H1 (cell line): ENCODE data around the gene VPS41. TPM values are rescaled to one million over a fixed set of nuclear protein-coding genes. Genes with fewer than 3 reads are reported as not detected.

Source experiments
- CTCF ChIA-PET: fragments of 300-600 bp; sonication (Branson Sonifier 250); formaldehyde crosslinking; loops from one replicate; lab custom pipeline; 2021; ENCODE audit not compliant: partially characterized antibody; lab: Charles Lee
- POLR2A ChIA-PET: fragments of 300-600 bp; sonication (Branson Sonifier 250); formaldehyde crosslinking; loops from one replicate; lab custom pipeline; 2021; ENCODE audit warnings: inconsistent platforms; ENCODE audit not compliant: partially characterized antibody; lab: Charles Lee
- DNase-seq, 2 experiments: peaks; one replicate each; pipeline versions ENCODE4 v3.0.0 to v3.0.0-alpha.2; 2010 to 2022; ENCODE audit warnings: low spot score in 2 of 2, low read depth in 1 of 2, mixed read lengths in 1 of 2
- FAIRE-seq: peaks from 2 replicates; lab custom pipeline; 2011; peaks lifted over from hg19 to GRCh38; lab: Jason Lieb, UNC
- H2AFZ ChIP-seq: 2 replicates; pipeline ENCODE4 v1.8.1; 2012; ENCODE audit warnings: low read length, inconsistent platforms
- H2AK5ac ChIP-seq: 2 replicates; pipeline ENCODE4 v1.6.1; 2013; ENCODE audit warnings: low read depth, low read length
- H2BK120ac ChIP-seq: replicated peaks from 2 replicates; pipeline ENCODE3; 2013; ENCODE audit warnings: low read depth, low read length, inconsistent platforms
- H2BK12ac ChIP-seq: 2 replicates; pipeline ENCODE4 v1.6.1; 2013; ENCODE audit warnings: low read depth, low read length
- H2BK15ac ChIP-seq: 2 replicates; pipeline ENCODE4 v1.6.1; 2013; ENCODE audit warnings: low read length
- H2BK20ac ChIP-seq: 2 replicates; pipeline ENCODE4 v1.6.1; 2013; ENCODE audit warnings: low read length
- H2BK5ac ChIP-seq: 2 replicates; pipeline ENCODE4 v1.6.1; 2013; ENCODE audit warnings: low read depth, low read length
- H3K14ac ChIP-seq: 2 replicates; pipeline ENCODE4 v1.6.1; 2013; ENCODE audit warnings: inconsistent platforms; ENCODE audit not compliant: insufficient read length
- H3K18ac ChIP-seq: 2 replicates; pipeline ENCODE4 v1.6.1; 2013; ENCODE audit warnings: low read length; ENCODE audit errors: extremely low read depth
- H3K23ac ChIP-seq: 2 replicates; pipeline ENCODE4 v1.6.1; 2013; ENCODE audit warnings: inconsistent platforms; ENCODE audit not compliant: insufficient read length
- H3K23me2 ChIP-seq: 2 replicates; pipeline ENCODE4 v1.6.1; 2013; ENCODE audit warnings: low read depth, low read length
- H3K27ac ChIP-seq: 2 replicates; pipeline ENCODE4 v1.6.1; 2011; ENCODE audit warnings: low read depth, low read length, inconsistent platforms
- H3K27me3 ChIP-seq, 4 experiments: replicated peaks in 1 of 4; 1 replicate in 1 of 4; 2 replicates in 3 of 4; pipeline versions ENCODE4 v1.6.1 to v1.8.1; 2011 to 2013; ENCODE audit warnings: low read length in 3 of 4, mild to moderate bottlenecking in 3 of 4, inconsistent platforms in 2 of 4, mixed read lengths in 2 of 4, moderate library complexity in 1 of 4; ENCODE audit not compliant: control insufficient read depth in 3 of 4, insufficient read depth in 3 of 4; ENCODE audit errors: extremely low read depth in 1 of 4
- H3K36me3 ChIP-seq, 4 experiments: 2 replicates each; pipeline versions ENCODE4 v1.6.1 to v1.8.1; 2011 to 2013; ENCODE audit warnings: mild to moderate bottlenecking in 4 of 4, low read length in 3 of 4, moderate library complexity in 2 of 4, control low read depth in 1 of 4, inconsistent platforms in 1 of 4; ENCODE audit not compliant: insufficient read depth in 4 of 4, control insufficient read depth in 2 of 4
- H3K4ac ChIP-seq: replicated peaks from 2 replicates; pipeline ENCODE3; 2013; ENCODE audit warnings: low read length, low read depth, mixed read lengths, inconsistent platforms; ENCODE audit not compliant: insufficient read length
- H3K4me1 ChIP-seq, 4 experiments: replicated peaks in 1 of 4; 1 replicate in 1 of 4; 2 replicates in 3 of 4; pipeline versions ENCODE4 v1.6.1 to v1.8.1; 2011 to 2013; ENCODE audit warnings: low read length in 3 of 4, inconsistent platforms in 2 of 4, mixed read lengths in 1 of 4; ENCODE audit not compliant: insufficient read depth in 4 of 4, control insufficient read depth in 3 of 4
- H3K4me2 ChIP-seq, 2 experiments: 2 replicates each; pipeline versions ENCODE4 v1.6.1 to v1.8.1; 2011 to 2013; ENCODE audit warnings: low read depth in 2 of 2, low read length in 2 of 2, control low read depth in 1 of 2, inconsistent platforms in 1 of 2, mild to moderate bottlenecking in 1 of 2; ENCODE audit not compliant: insufficient read depth in 1 of 2
- H3K4me3 ChIP-seq, 4 experiments: fragments of 200-600, 300-600 bp in 1 of 4; sonication (generic), shearing (Covaris generic), sonication (Bioruptor Twin) in 1 of 4; 2 replicates each; pipeline versions ENCODE4 v1.5.1 to v1.8.1; 2011 to 2016; ENCODE audit warnings: low read length in 4 of 4, low read depth in 3 of 4, control low read depth in 2 of 4, inconsistent platforms in 2 of 4, mild to moderate bottlenecking in 2 of 4, mixed read lengths in 1 of 4, moderate library complexity in 1 of 4; ENCODE audit not compliant: insufficient read depth in 2 of 4; ENCODE audit errors: extremely low read depth in 1 of 4
- H3K56ac ChIP-seq: replicated peaks from 2 replicates; pipeline ENCODE3; 2013; ENCODE audit warnings: low read depth, mild to moderate bottlenecking, mixed read lengths, low read length, inconsistent platforms; ENCODE audit not compliant: insufficient read length
- H3K79me1 ChIP-seq: 2 replicates; pipeline ENCODE4 v1.6.1; 2013; ENCODE audit warnings: low read depth, low read length, control low read depth
- H3K79me2 ChIP-seq, 2 experiments: 2 replicates each; pipeline versions ENCODE4 v1.6.1 to v1.8.1; 2012 to 2013; ENCODE audit warnings: low read length in 2 of 2, mild to moderate bottlenecking in 2 of 2, inconsistent platforms in 1 of 2; ENCODE audit not compliant: insufficient read depth in 2 of 2, control insufficient read depth in 1 of 2
- H3K9ac ChIP-seq, 4 experiments: replicated peaks in 1 of 4; 1 replicate in 1 of 4; 2 replicates in 3 of 4; pipeline versions ENCODE4 v1.6.1 to v1.8.1; 2011 to 2013; ENCODE audit warnings: low read depth in 3 of 4, low read length in 3 of 4, control low read depth in 2 of 4, mild to moderate bottlenecking in 2 of 4, moderate library complexity in 2 of 4, inconsistent platforms in 1 of 4; ENCODE audit errors: extremely low read depth in 1 of 4
- H3K9me3 ChIP-seq, 2 experiments: 2 replicates each; pipeline versions ENCODE4 v1.6.1 to v1.8.1; 2012 to 2013; ENCODE audit warnings: mild to moderate bottlenecking in 2 of 2, moderate library complexity in 2 of 2, control low read depth in 1 of 2, inconsistent platforms in 1 of 2, low read depth in 1 of 2, low read length in 1 of 2, mixed read lengths in 1 of 2; ENCODE audit not compliant: insufficient read depth in 2 of 2
- H4K20me1 ChIP-seq, 2 experiments: replicated peaks in 1 of 2; 2 replicates each; pipeline versions ENCODE3 to v1.8.1; 2011 to 2013; ENCODE audit warnings: inconsistent platforms in 2 of 2, low read length in 2 of 2, mild to moderate bottlenecking in 1 of 2; ENCODE audit not compliant: insufficient read depth in 2 of 2, control insufficient read depth in 1 of 2
- H4K5ac ChIP-seq: 2 replicates; pipeline ENCODE4 v1.6.1; 2013; ENCODE audit warnings: low read length, low read depth, mixed read lengths, inconsistent platforms; ENCODE audit not compliant: insufficient read length
- H4K8ac ChIP-seq: 2 replicates; pipeline ENCODE4 v1.8.0; 2013; ENCODE audit warnings: mild to moderate bottlenecking, moderate library complexity, low read length, inconsistent platforms; ENCODE audit not compliant: insufficient read depth; ENCODE audit errors: extremely low read depth
- H4K91ac ChIP-seq: replicated peaks from 2 replicates; pipeline ENCODE3; 2013; ENCODE audit warnings: low read length, mixed read lengths, inconsistent platforms; ENCODE audit not compliant: insufficient read length
- CHD2 ChIP-seq: IDR thresholded peaks from 2 replicates; pipeline ENCODE4 v1.6.1; 2012; ENCODE audit warnings: low read length, improper control_type of control experiment
- CREB1 ChIP-seq: IDR thresholded peaks from 2 replicates; pipeline ENCODE4 v1.6.1; 2012; ENCODE audit warnings: inconsistent platforms
- EZH2 ChIP-seq: fragments of 200-600 bp; sonication (generic); IDR thresholded peaks from 2 replicates; pipeline ENCODE4 v1.7.1; 2012; ENCODE audit warnings: low read depth, mild to moderate bottlenecking, moderate library complexity, low read length, inconsistent platforms; ENCODE audit not compliant: severe bottlenecking
- GABPA ChIP-seq: IDR thresholded peaks from 2 replicates; pipeline ENCODE4 v1.6.1; 2011; ENCODE audit warnings: mild to moderate bottlenecking, low read length, moderate library complexity, borderline replicate concordance; ENCODE audit not compliant: insufficient read depth
- HDAC6 ChIP-seq: IDR thresholded peaks from one replicate; pipeline ENCODE4 v1.7.1; 2012; ENCODE audit warnings: low read depth, mild to moderate bottlenecking, inconsistent platforms, low read length, moderate library complexity
- POU5F1 ChIP-seq: IDR thresholded peaks from 2 replicates; pipeline ENCODE4 v1.6.1; 2011; ENCODE audit warnings: low read depth, mild to moderate bottlenecking, low read length, moderate library complexity
- RNF2 ChIP-seq: fragments of 200-900, 300-1000 bp; sonication (generic); IDR thresholded peaks from 2 replicates; pipeline ENCODE4 v1.7.1; 2016; ENCODE audit warnings: borderline replicate concordance, low read depth, mild to moderate bottlenecking, antibody characterized with exemption, low read length; ENCODE audit not compliant: poor library complexity, severe bottlenecking; ENCODE audit errors: missing control alignments
- SAP30 ChIP-seq: fragments of 300-600 bp; sonication (generic); IDR thresholded peaks from 2 replicates; pipeline ENCODE4 v1.7.1; 2012; ENCODE audit warnings: low read length, moderate library complexity, mild to moderate bottlenecking, inconsistent platforms; ENCODE audit not compliant: insufficient read depth, insufficient replicate concordance
- SIRT6 ChIP-seq: IDR thresholded peaks from one replicate; pipeline ENCODE4 v1.7.1; 2012; ENCODE audit warnings: low read length, inconsistent platforms
- SP1 ChIP-seq: IDR thresholded peaks from 2 replicates; pipeline ENCODE4 v1.6.1; 2011; ENCODE audit warnings: low read depth, low read length
- SRF ChIP-seq: IDR thresholded peaks from 2 replicates; pipeline ENCODE4 v1.6.1; 2011; ENCODE audit warnings: mild to moderate bottlenecking, low read depth, low read length, moderate library complexity
- TAF1 ChIP-seq: IDR thresholded peaks from 2 replicates; pipeline ENCODE4 v1.6.1; 2011; ENCODE audit warnings: mild to moderate bottlenecking, low read depth, low read length
- TAF7 ChIP-seq: optimal IDR thresholded peaks from 2 replicates; pipeline ENCODE3; 2011; ENCODE audit warnings: low read depth, mild to moderate bottlenecking, inconsistent platforms, low read length, moderate library complexity, borderline replicate concordance
- WGBS, 2 experiments: shearing (Covaris generic) in 1 of 2; methylation state at CpG; one replicate each; pipeline versions ENCODE4 v1.1.6 to v1.1.7; 2013 to 2015; ENCODE audit warnings: low lambda C conversion rate in 2 of 2, mixed read lengths in 2 of 2, inconsistent platforms in 1 of 2, low coverage in 1 of 2, missing lambda C conversion rate in 1 of 2; ENCODE audit not compliant: insufficient replicate concordance in 2 of 2, insufficient coverage in 1 of 2, insufficient read length in 1 of 2; ENCODE audit errors: extremely low coverage in 1 of 2, missing lambda C conversion rate in 1 of 2; 5-methylcytosine and 5-hydroxymethylcytosine counted together
- polyA plus RNA-seq, 7 experiments: library from polyadenylated mRNA; depleted of rRNA in 3 of 7; stranded (reverse) in 5 of 7; unstranded in 2 of 7; fragments of >200 nt in 5 of 7; fragments of 200-250 nt in 2 of 7; gene quantifications; 1 replicate in 5 of 7; 2 replicates in 1 of 7; 4 replicates in 1 of 7; pipeline versions ENCODE4 v1.2.1 to v1.2.3, GENCODE V29; 2011 to 2013; ENCODE audit warnings: missing spikeins in 2 of 7, mixed read lengths in 2 of 7
- total RNA-seq: library from RNA; stranded (reverse); fragmentation: NEBNext Ultra II Directional; extraction: Animal tissue kit (Norgen Biotek cat#: 25700); gene quantifications from 2 replicates; pipeline ENCODE4 v1.2.1, GENCODE V29; 2021

VPS41 gene
- total and polyA plus RNA-seq, 2 of the 8 experiments (the other 6 are each of a cell fraction or from before 2014, with no cell fraction given): 10.7 to 63.3 TPM

DNA sequence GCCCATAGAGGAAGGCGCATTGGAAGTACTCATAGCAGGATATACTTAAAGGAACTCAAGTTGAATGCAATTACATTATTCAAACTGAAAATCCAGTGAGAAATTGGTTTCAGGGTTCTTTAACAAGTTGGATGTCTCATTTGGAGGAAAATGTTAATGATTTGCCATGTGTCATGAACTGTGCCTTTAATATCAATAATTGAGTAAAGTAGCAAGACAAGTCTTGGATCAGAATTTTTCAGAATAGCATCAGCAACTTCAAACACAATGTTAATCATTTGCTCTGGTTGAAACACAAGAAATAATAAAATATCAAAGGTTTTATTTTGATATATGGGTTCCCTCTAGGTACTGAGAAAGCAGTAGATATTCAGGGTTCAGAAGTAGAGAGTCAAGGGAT, 44.2 kb upstream of the VPS41 start:
- no peak for DNase-seq

More for the DNA sequence above, 44.2 kb upstream of the VPS41 start:
- no peak overlapping the region for H3K4me3 ChIP-seq
- H3K23ac ChIP-seq: no peak overlapping the region
- no peaks in the 10 kb centered on the region for H3K36me3 ChIP-seq
- H3K9me3 ChIP-seq: no peaks in the 10 kb centered on the region
- no peaks in the 10 kb centered on the region for H3K23me2 ChIP-seq
- no peaks in the 10 kb centered on the region for H3K79me2 ChIP-seq
- no peak overlapping the region for H4K8ac ChIP-seq
- no peak overlapping the region for H2BK12ac ChIP-seq
- H4K5ac ChIP-seq: no peak overlapping the region
- H2BK120ac ChIP-seq: no peak overlapping the region
- H2BK15ac ChIP-seq: no peak overlapping the region
- no peak overlapping the region for H3K4ac ChIP-seq
- ChIA-PET POLR2A (no interaction called here), CTCF (interaction anchor here (1.2 kb wide), 1 partner anchor 405 kb away, joined by 3 read pairs; no protein-coding TSS in a partner anchor)
- no peak overlapping the region for H3K14ac ChIP-seq
- no peak for FAIRE-seq
- no peak overlapping the region for H3K27ac ChIP-seq
- H3K9ac ChIP-seq: no peak overlapping the region
- H4K20me1 ChIP-seq: no peaks in the 10 kb centered on the region
- H3K79me1 ChIP-seq: no peaks in the 10 kb centered on the region
- H3K4me1 ChIP-seq: no peaks in the 10 kb centered on the region
- WGBS, 2 experiments: 100% methylated on average over 1 of the region's 1 CpG; no CpG with 5 or more reads in 1 of the 2 experiments
- H4K91ac ChIP-seq: no peak overlapping the region
- no peak overlapping the region for H2AFZ ChIP-seq
- H3K4me2 ChIP-seq: no peak overlapping the region
- H2BK20ac ChIP-seq: no peak overlapping the region
- H3K56ac ChIP-seq: no peak overlapping the region
- no peak overlapping the region for H3K18ac ChIP-seq
- H3K27me3 ChIP-seq: no peaks in the 10 kb centered on the region
- H2AK5ac ChIP-seq: no peak overlapping the region
- no peak overlapping the region for H2BK5ac ChIP-seq
- TF ChIP-seq TAF7 (no peak), SRF (no peak), EZH2 (no peak), HDAC6 (no peak), SP1 (no peak), CHD2 (no peak), CREB1 (no peak), GABPA (no peak), RNF2 (no peak), TAF1 (no peak), SAP30 (no peak), SIRT6 (no peak), POU5F1 (no peak)
